Testis (tissue), 2 donors: ENCODE results near the gene PXDC1.

Experiments used
- POLR2A ChIP-seq: fragments of 450-650 bp; IDR thresholded peaks from one replicate; pipeline ENCODE4 v1.6.1; 2017; ENCODE audit warnings: antibody characterized with exemption, mild to moderate bottlenecking, moderate library complexity
- TF ChIP-seq, protein P1 (sequence below), 3 experiments: fragments of 450-650 bp in 2 of 3; fragments of 200-600 bp in 1 of 3; sonication (generic) in 1 of 3; IDR thresholded peaks; one replicate each; pipeline ENCODE4 v1.5.1; 2016 to 2019; ENCODE audit warnings: antibody characterized with exemption in 3 of 3, mild to moderate bottlenecking in 2 of 3, moderate library complexity in 1 of 3

DNA sequence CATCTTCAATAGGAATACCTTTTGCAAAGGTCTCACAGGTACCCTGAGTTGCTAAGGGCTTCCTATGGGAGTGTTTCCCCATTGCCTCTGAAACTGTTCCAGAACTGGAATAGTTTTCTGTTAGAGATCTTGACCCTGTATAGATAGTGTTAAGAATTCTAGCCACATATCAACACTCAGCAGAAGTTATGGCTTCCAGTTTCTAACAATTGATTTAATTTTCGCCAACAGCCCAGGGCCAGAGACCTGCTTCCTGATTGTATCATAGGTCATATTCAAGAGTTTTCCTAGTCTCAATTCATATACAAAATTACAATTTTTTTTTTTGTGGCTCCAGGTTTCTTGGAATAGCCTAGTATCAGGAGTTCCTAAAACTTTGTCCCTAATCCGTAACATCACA lies 61.0 kb downstream of the PXDC1 start:
- TF ChIP-seq, protein P1, sequence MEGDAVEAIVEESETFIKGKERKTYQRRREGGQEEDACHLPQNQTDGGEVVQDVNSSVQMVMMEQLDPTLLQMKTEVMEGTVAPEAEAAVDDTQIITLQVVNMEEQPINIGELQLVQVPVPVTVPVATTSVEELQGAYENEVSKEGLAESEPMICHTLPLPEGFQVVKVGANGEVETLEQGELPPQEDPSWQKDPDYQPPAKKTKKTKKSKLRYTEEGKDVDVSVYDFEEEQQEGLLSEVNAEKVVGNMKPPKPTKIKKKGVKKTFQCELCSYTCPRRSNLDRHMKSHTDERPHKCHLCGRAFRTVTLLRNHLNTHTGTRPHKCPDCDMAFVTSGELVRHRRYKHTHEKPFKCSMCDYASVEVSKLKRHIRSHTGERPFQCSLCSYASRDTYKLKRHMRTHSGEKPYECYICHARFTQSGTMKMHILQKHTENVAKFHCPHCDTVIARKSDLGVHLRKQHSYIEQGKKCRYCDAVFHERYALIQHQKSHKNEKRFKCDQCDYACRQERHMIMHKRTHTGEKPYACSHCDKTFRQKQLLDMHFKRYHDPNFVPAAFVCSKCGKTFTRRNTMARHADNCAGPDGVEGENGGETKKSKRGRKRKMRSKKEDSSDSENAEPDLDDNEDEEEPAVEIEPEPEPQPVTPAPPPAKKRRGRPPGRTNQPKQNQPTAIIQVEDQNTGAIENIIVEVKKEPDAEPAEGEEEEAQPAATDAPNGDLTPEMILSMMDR (IDR thresholded peaks at IDR 0.05) = no peak
- TF ChIP-seq POLR2A = no peak
